PC-3 (cell line): Measurements from ENCODE around the gene CDCA8. TPM values are rescaled to one million over a fixed set of nuclear protein-coding genes. Genes with fewer than 3 reads are reported as not detected.

Experiments used
- ATAC-seq: fragments of 200-7000 bp; cut with Tn5 transposase; 2 replicates; pipeline ENCODE4 v1.9.1; 2020; ENCODE audit warnings: mild to moderate bottlenecking, moderate library complexity
- BruUV-seq: library from RNA; stranded (reverse); fragments of 400-500 nt; replicated peaks from 2 replicates; lab custom pipeline; 2021; lab: Mats Ljungman, UMichigan
- CTCF ChIA-PET: fragments of 300-600 bp; sonication (Branson Sonifier 250); formaldehyde crosslinking; loops from one replicate; lab custom pipeline; 2022; ENCODE audit warnings: antibody characterized with exemption; lab: Charles Lee
- POLR2A ChIA-PET: fragments of 300-600 bp; sonication (Branson Sonifier 250); formaldehyde crosslinking; loops from one replicate; lab custom pipeline; 2022; ENCODE audit warnings: antibody characterized with exemption; ENCODE audit not compliant: unreplicated experiment; lab: Charles Lee
- DNase-seq: peaks from one replicate; pipeline ENCODE4 v3.0.0-alpha.2; 2015
- H2AFZ ChIP-seq: fragments of 300-600 bp; sonication (generic); 2 replicates; pipeline ENCODE4 v1.6.0; 2016; ENCODE audit warnings: antibody characterized with exemption, low read length
- H3F3A ChIP-seq: fragments of 300-600 bp; sonication (generic); one replicate; pipeline ENCODE4 v1.6.0; 2017; ENCODE audit warnings: antibody characterized with exemption, low read length, control low read depth, mild to moderate bottlenecking; ENCODE audit not compliant: unreplicated experiment
- H3K27ac ChIP-seq: fragments of 300-600 bp; sonication (generic); 2 replicates; pipeline ENCODE4 v1.5.1; 2016; ENCODE audit warnings: mild to moderate bottlenecking, low read length
- H3K27me3 ChIP-seq: fragments of 300-600 bp; sonication (generic); 2 replicates; pipeline ENCODE4 v1.6.1; 2016; ENCODE audit warnings: low read length, mixed read lengths
- H3K36me3 ChIP-seq: fragments of 300-600 bp; sonication (generic); 2 replicates; pipeline ENCODE4 v1.6.1; 2016; ENCODE audit warnings: low read depth, mixed run types, low read length, mixed read lengths
- H3K4me1 ChIP-seq: fragments of 300-600 bp; sonication (generic); 2 replicates; pipeline ENCODE4 v1.5.1; 2016; ENCODE audit warnings: low read length; ENCODE audit not compliant: insufficient read depth
- H3K4me2 ChIP-seq: fragments of 300-600 bp; sonication (generic); 2 replicates; pipeline ENCODE4 v1.6.0; 2016; ENCODE audit warnings: low read length
- H3K4me3 ChIP-seq: fragments of 300-600 bp; sonication (generic); 2 replicates; pipeline ENCODE4 v1.5.1; 2016; ENCODE audit warnings: mild to moderate bottlenecking, low read length, mixed read lengths
- H3K79me2 ChIP-seq: fragments of 300-600 bp; sonication (generic); 2 replicates; pipeline ENCODE4 v1.6.1; 2017; ENCODE audit warnings: low read length, mixed read lengths
- H3K9ac ChIP-seq: fragments of 300-600 bp; sonication (generic); 2 replicates; pipeline ENCODE4 v1.6.0; 2016; ENCODE audit warnings: mild to moderate bottlenecking, low read length
- H3K9me2 ChIP-seq: fragments of 300-600 bp; sonication (generic); replicated peaks from 2 replicates; pipeline ENCODE4 v1.6.1; 2016; ENCODE audit warnings: mixed run types, low read length, mixed read lengths
- H3K9me3 ChIP-seq: fragments of 300-600 bp; sonication (generic); 2 replicates; pipeline ENCODE4 v1.6.1; 2016; ENCODE audit warnings: low read length, mixed read lengths
- H4K20me1 ChIP-seq: fragments of 300-600 bp; sonication (generic); 2 replicates; pipeline ENCODE4 v1.6.1; 2016; ENCODE audit warnings: low read length, mixed read lengths
- EZH2 ChIP-seq: fragments of 300-600 bp; sonication (generic); IDR thresholded peaks from one replicate; pipeline ENCODE4 v1.6.1; 2017; ENCODE audit warnings: antibody characterized with exemption, mild to moderate bottlenecking, low read length; ENCODE audit not compliant: unreplicated experiment
- EZH2phosphoT487 ChIP-seq: fragments of 300-600 bp; sonication (generic); IDR thresholded peaks from 2 replicates; pipeline ENCODE4 v1.6.1; 2018; ENCODE audit warnings: mild to moderate bottlenecking, antibody characterized with exemption, low read length, borderline replicate concordance
- intact Hi-C: fragments of 100-400 bp; cut with micrococcal nuclease; formaldehyde crosslinking; loops from 2 replicates; pipeline ENCODE4 v1.9.0; 2023
- total RNA-seq: library from RNA; depleted of rRNA; stranded (reverse); fragments of >200 nt; gene quantifications from 2 replicates; pipeline ENCODE4 v1.2.3, GENCODE V29; 2014
- TF ChIP-seq, protein P1 (sequence below): fragments of 300-600 bp; sonication (generic); conservative IDR thresholded peaks from 2 replicates; pipeline ENCODE4 v1.5.1; 2017; ENCODE audit warnings: antibody characterized with exemption, low read depth, mild to moderate bottlenecking, low read length

CDCA8 gene
- total RNA-seq, 1 experiment from 2014 or later = 31.8 TPM

DNA sequence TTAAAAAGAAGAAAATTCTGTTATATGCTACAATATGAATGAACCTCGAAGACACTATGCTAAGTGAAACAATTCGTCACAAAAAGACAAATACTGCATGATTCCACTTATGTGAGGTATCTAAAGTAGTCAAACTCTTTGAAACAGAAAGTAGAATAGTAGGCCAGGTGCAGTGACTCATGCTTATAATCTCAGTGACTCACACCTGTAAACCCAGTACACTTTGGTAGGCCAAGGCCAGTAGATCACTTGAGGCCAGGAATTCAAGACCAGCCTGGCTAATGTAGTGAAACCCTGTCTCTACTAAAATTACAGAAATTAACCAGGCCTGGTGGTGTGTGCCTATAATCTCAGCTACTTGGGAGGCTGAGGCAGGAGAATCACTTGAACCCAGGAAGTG, 46.9 kb downstream of the CDCA8 start:
- ATAC-seq = peak; percentile 96
- intact Hi-C loops = no loop called here

DNA sequence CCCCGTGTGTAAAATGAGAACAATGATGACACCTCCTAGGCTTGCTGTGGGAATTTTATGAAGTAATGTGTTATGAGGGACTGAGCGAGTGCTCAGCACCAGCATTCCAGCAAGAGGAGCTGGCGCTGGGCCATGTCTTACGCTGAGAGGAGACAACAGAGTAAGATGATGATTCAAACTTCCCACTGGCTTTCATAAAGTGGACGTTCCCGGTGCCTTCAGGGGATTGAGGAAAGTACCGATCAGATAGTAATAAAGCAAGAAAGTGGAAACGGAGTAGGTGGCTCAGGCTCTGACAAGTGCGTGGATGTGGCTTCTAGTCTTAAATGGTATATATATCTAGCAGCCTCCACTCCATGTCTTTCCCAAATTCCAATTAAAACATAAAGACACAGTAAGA, 48.8 kb downstream of the CDCA8 start:
- H3K36me3 ChIP-seq = no peaks in the 10 kb centered on the region; the same call in 1 of the 2 replicates
- H2AFZ ChIP-seq = no peak overlapping the region
- BruUV-seq = no TSS peak
- ChIA-PET CTCF (no interaction called here), POLR2A (interaction anchor here (0.6 kb wide), 1 partner anchor 50 kb away, joined by 4 read pairs; no protein-coding TSS in a partner anchor)
- no peaks in the 10 kb centered on the region for H3K79me2 ChIP-seq
- H3K9me2 ChIP-seq = no peaks in the 10 kb centered on the region
- peaks cover 4% of the 10 kb centered on the region for H3F3A ChIP-seq
- no peaks in the 10 kb centered on the region for H3K9me3 ChIP-seq
- H4K20me1 ChIP-seq = no peaks in the 10 kb centered on the region
- no peak overlapping the region for H3K27ac ChIP-seq
- no peaks in the 10 kb centered on the region for H3K27me3 ChIP-seq
- intact Hi-C loops = loop anchor here (5.0 kb wide), 1 partner anchor 49 kb away; the partner anchor contains the start of gene CDCA8
- peaks cover 17% of the 10 kb centered on the region for H3K4me1 ChIP-seq
- no peak overlapping the region for H3K9ac ChIP-seq
- peak overlapping the region; percentile 19; the same call in 1 of the 2 replicates for H3K4me3 ChIP-seq
- H3K4me2 ChIP-seq = peak overlapping the region; percentile 55
- ATAC-seq (peak; percentile 58), DNase-seq (peak; percentile 94)
- TF ChIP-seq, protein P1, sequence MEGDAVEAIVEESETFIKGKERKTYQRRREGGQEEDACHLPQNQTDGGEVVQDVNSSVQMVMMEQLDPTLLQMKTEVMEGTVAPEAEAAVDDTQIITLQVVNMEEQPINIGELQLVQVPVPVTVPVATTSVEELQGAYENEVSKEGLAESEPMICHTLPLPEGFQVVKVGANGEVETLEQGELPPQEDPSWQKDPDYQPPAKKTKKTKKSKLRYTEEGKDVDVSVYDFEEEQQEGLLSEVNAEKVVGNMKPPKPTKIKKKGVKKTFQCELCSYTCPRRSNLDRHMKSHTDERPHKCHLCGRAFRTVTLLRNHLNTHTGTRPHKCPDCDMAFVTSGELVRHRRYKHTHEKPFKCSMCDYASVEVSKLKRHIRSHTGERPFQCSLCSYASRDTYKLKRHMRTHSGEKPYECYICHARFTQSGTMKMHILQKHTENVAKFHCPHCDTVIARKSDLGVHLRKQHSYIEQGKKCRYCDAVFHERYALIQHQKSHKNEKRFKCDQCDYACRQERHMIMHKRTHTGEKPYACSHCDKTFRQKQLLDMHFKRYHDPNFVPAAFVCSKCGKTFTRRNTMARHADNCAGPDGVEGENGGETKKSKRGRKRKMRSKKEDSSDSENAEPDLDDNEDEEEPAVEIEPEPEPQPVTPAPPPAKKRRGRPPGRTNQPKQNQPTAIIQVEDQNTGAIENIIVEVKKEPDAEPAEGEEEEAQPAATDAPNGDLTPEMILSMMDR = no peak
- TF ChIP-seq EZH2phosphoT487 = no peak
- TF ChIP-seq EZH2 = no peak

More for the DNA sequence above, 46.9 kb downstream of the CDCA8 start:
- TF ChIP-seq, protein P1 = no peak
- TF ChIP-seq EZH2phosphoT487 (no peak), EZH2 (no peak)
- no peak overlapping the region for H3K9ac ChIP-seq
- BruUV-seq = no TSS peak
- H3K27ac ChIP-seq = peak overlapping the region; percentile 60
- ChIA-PET CTCF (no interaction called here), POLR2A (no interaction called here)
- H3K79me2 ChIP-seq = no peaks in the 10 kb centered on the region
- peaks cover 17% of the 10 kb centered on the region for H3K4me1 ChIP-seq
- H3K9me2 ChIP-seq = no peaks in the 10 kb centered on the region
- H3K27me3 ChIP-seq = no peaks in the 10 kb centered on the region
- no peak overlapping the region for H3K4me3 ChIP-seq
- H3K36me3 ChIP-seq = no peaks in the 10 kb centered on the region; the same call in 1 of the 2 replicates
- H2AFZ ChIP-seq = no peak overlapping the region
- no peak overlapping the region for H3K4me2 ChIP-seq
- H3F3A ChIP-seq = peaks cover 4% of the 10 kb centered on the region
- no peaks in the 10 kb centered on the region for H3K9me3 ChIP-seq
- peak; percentile 96 for DNase-seq
- H4K20me1 ChIP-seq = no peaks in the 10 kb centered on the region

DNA sequence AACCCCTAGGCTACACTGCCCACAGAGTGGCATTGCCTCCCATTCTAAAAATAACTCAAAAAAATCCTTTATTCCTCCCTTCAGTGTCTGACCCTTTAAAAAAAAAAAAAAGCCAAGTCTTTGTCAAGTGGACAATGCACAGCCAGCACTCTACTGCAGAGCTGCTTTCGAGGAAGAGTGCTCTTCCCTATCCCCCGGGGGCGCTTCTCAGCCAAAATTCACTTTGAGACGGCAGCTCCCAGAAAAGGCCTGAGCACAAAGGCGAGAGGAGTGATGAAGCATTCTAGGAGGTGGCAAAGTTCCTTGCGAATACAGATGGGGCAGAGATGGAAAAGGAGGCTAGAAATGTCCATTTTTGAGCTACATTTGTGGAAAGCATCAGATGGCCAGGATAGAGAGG, 49.3 kb downstream of the CDCA8 start:
- no TSS peak for BruUV-seq
- ATAC-seq = no peak
- H3K4me2 ChIP-seq = peak overlapping the region; percentile 55

More for the DNA sequence above, 49.3 kb downstream of the CDCA8 start:
- ChIA-PET CTCF (no interaction called here), POLR2A (interaction anchor here (0.6 kb wide), 1 partner anchor 50 kb away, joined by 4 read pairs; no protein-coding TSS in a partner anchor)
- Histone ChIP-seq H3K9me3 (no peaks in the 10 kb centered on the region), H3K4me3 (peak overlapping the region; percentile 19; the same call in 1 of the 2 replicates), H3K27me3 (no peaks in the 10 kb centered on the region), H3K9me2 (no peaks in the 10 kb centered on the region), H3K9ac (no peak overlapping the region), H4K20me1 (no peaks in the 10 kb centered on the region), H3K79me2 (no peaks in the 10 kb centered on the region), H3K4me1 (peaks cover 17% of the 10 kb centered on the region), H3K27ac (no peak overlapping the region), H3F3A (peaks cover 4% of the 10 kb centered on the region), H3K36me3 (no peaks in the 10 kb centered on the region; the same call in 1 of the 2 replicates), H2AFZ (no peak overlapping the region)
- DNase-seq = no peak
- intact Hi-C loops = loop anchor here (5.0 kb wide), 1 partner anchor 49 kb away; the partner anchor contains the start of gene CDCA8
- TF ChIP-seq, protein P1 = no peak
- TF ChIP-seq EZH2 (no peak), EZH2phosphoT487 (no peak)
